HAP-1 (cell line): ENCODE measurements around the gene DAAM1.
A peak's percentile ranks its signal among the peaks of the same experiment; 100 is the strongest.

Source experiments
- DNase-seq, 2 experiments: peaks; one replicate each; pipeline ENCODE4 v3.0.0-alpha.2; 2016 to 2020; ENCODE audit warnings: low spot score in 2 of 2
- H3K27me3 ChIP-seq: fragments of 250-450 bp; sonication (Bioruptor Pico); 2 replicates; pipeline ENCODE4 v1.5.1; 2020; ENCODE audit warnings: low read depth, mild to moderate bottlenecking, moderate library complexity
- H3K36me3 ChIP-seq: fragments of 250-450 bp; sonication (Bioruptor Pico); replicated peaks from 2 replicates; pipeline ENCODE4 v1.5.1; 2020; ENCODE audit warnings: mild to moderate bottlenecking
- H3K4me1 ChIP-seq: fragments of 250-450 bp; sonication (Bioruptor Pico); 2 replicates; pipeline ENCODE4 v1.5.1; 2020; ENCODE audit warnings: mild to moderate bottlenecking
- H3K4me3 ChIP-seq: fragments of 250-450 bp; sonication (Bioruptor Pico); 2 replicates; pipeline ENCODE4 v1.5.1; 2020; ENCODE audit warnings: mild to moderate bottlenecking, moderate library complexity
- H3K9me3 ChIP-seq: fragments of 250-450 bp; sonication (Bioruptor Pico); 2 replicates; pipeline ENCODE4 v1.5.1; 2020; ENCODE audit warnings: mild to moderate bottlenecking, moderate library complexity
- in situ Hi-C: fragments of 300-500 bp; cut with MboI; formaldehyde crosslinking; loops from 3 replicates; pipeline ENCODE4 v1.14.3; 2020; ENCODE audit warnings: low sequenced_read_pairs, inconsistent platforms, mixed read lengths

DAAM1 gene

GRCh38 chr14:59346329-59346728, 157.9 kb downstream of the DAAM1 start:
- Histone ChIP-seq H3K27me3 (no peaks in the 10 kb centered on the region), H3K9me3 (no peaks in the 10 kb centered on the region), H3K4me3 (no peak overlapping the region), H3K4me1 (peaks cover 50% of the 10 kb centered on the region), H3K36me3 (no peaks in the 10 kb centered on the region)
- no peak for DNase-seq
- in situ Hi-C loops = no loop called here

- in situ Hi-C loops = no loop called here
Observed at GRCh38 chr14:59346796-59347510, 158.5 kb downstream of the DAAM1 start.

GRCh38 chr14:59347511-59347900, 159.0 kb downstream of the DAAM1 start:
- Histone ChIP-seq H3K4me3 (no peak overlapping the region), H3K9me3 (no peaks in the 10 kb centered on the region), H3K4me1 (peaks cover 39% of the 10 kb centered on the region), H3K27me3 (no peaks in the 10 kb centered on the region), H3K36me3 (no peaks in the 10 kb centered on the region)
- DNase-seq = no peak
- in situ Hi-C loops = no loop called here

More at GRCh38 chr14:59346796-59347510, 158.5 kb downstream of the DAAM1 start:
- Histone ChIP-seq H3K9me3 (no peaks in the 10 kb centered on the region), H3K4me1 (peaks cover 44% of the 10 kb centered on the region), H3K27me3 (no peaks in the 10 kb centered on the region), H3K36me3 (no peaks in the 10 kb centered on the region), H3K4me3 (no peak overlapping the region)
- peak in 1 of 2 experiments; percentile 19 for DNase-seq

- no peaks in the 10 kb centered on the region for H3K36me3 ChIP-seq
- H3K27me3 ChIP-seq = no peaks in the 10 kb centered on the region
- DNase-seq = no peak
- no peaks in the 10 kb centered on the region for H3K9me3 ChIP-seq
- H3K4me1 ChIP-seq = peaks cover 34% of the 10 kb centered on the region
- H3K4me3 ChIP-seq = no peak overlapping the region
- in situ Hi-C loops = no loop called here
Observed at GRCh38 chr14:59347915-59348314, 159.4 kb downstream of the DAAM1 start.

GRCh38 chr14:59349258-59349701, 160.8 kb downstream of the DAAM1 start:
- no peaks in the 10 kb centered on the region for H3K27me3 ChIP-seq
- peaks cover 25% of the 10 kb centered on the region for H3K4me1 ChIP-seq
- H3K36me3 ChIP-seq = no peaks in the 10 kb centered on the region
- H3K4me3 ChIP-seq = no peak overlapping the region
- H3K9me3 ChIP-seq = no peaks in the 10 kb centered on the region
- no peak for DNase-seq
- in situ Hi-C loops = no loop called here

GRCh38 chr14:59352961-59353360, 164.5 kb downstream of the DAAM1 start:
- no peaks in the 10 kb centered on the region for H3K27me3 ChIP-seq
- H3K4me3 ChIP-seq = no peak overlapping the region
- no peak for DNase-seq
- H3K36me3 ChIP-seq = no peaks in the 10 kb centered on the region
- H3K9me3 ChIP-seq = no peaks in the 10 kb centered on the region
- in situ Hi-C loops = no loop called here
- peaks cover 4% of the 10 kb centered on the region for H3K4me1 ChIP-seq

GRCh38 chr14:59354666-59355065, 166.2 kb downstream of the DAAM1 start:
- DNase-seq = no peak

GRCh38 chr14:59355091-59355490, 166.6 kb downstream of the DAAM1 start:
- Histone ChIP-seq H3K9me3 (no peaks in the 10 kb centered on the region), H3K4me1 (peaks cover 9% of the 10 kb centered on the region), H3K36me3 (no peaks in the 10 kb centered on the region), H3K27me3 (no peaks in the 10 kb centered on the region), H3K4me3 (no peak overlapping the region)
- in situ Hi-C loops = no loop called here
- DNase-seq = no peak

More at GRCh38 chr14:59354666-59355065, 166.2 kb downstream of the DAAM1 start:
- in situ Hi-C loops = no loop called here
- Histone ChIP-seq H3K4me1 (peaks cover 9% of the 10 kb centered on the region), H3K36me3 (no peaks in the 10 kb centered on the region), H3K9me3 (no peaks in the 10 kb centered on the region), H3K27me3 (no peaks in the 10 kb centered on the region), H3K4me3 (no peak overlapping the region)

- in situ Hi-C loops = no loop called here
- no peak for DNase-seq
- no peak overlapping the region for H3K4me3 ChIP-seq
- peaks cover 9% of the 10 kb centered on the region for H3K4me1 ChIP-seq
- no peaks in the 10 kb centered on the region for H3K9me3 ChIP-seq
- no peaks in the 10 kb centered on the region for H3K36me3 ChIP-seq
- no peaks in the 10 kb centered on the region for H3K27me3 ChIP-seq
Observed at GRCh38 chr14:59356312-59356711, 167.8 kb downstream of the DAAM1 start.

GRCh38 chr14:59356767-59357166, 168.3 kb downstream of the DAAM1 start:
- H3K4me3 ChIP-seq = no peak overlapping the region
- no peaks in the 10 kb centered on the region for H3K36me3 ChIP-seq
- H3K27me3 ChIP-seq = no peaks in the 10 kb centered on the region
- DNase-seq = no peak
- in situ Hi-C loops = no loop called here
- H3K4me1 ChIP-seq = peaks cover 9% of the 10 kb centered on the region
- H3K9me3 ChIP-seq = no peaks in the 10 kb centered on the region

- peaks cover 9% of the 10 kb centered on the region for H3K4me1 ChIP-seq
Observed at GRCh38 chr14:59358102-59358501, 169.6 kb downstream of the DAAM1 start.

GRCh38 chr14:59358784-59359183, 170.3 kb downstream of the DAAM1 start:
- DNase-seq = no peak
- H3K4me3 ChIP-seq = no peak overlapping the region
- in situ Hi-C loops = no loop called here
- peaks cover 9% of the 10 kb centered on the region for H3K4me1 ChIP-seq
- H3K36me3 ChIP-seq = peaks cover under 1% of the 10 kb centered on the region; the same call in 1 of the 2 replicates
- H3K9me3 ChIP-seq = no peaks in the 10 kb centered on the region
- no peaks in the 10 kb centered on the region for H3K27me3 ChIP-seq

More at GRCh38 chr14:59358102-59358501, 169.6 kb downstream of the DAAM1 start:
- in situ Hi-C loops = no loop called here
- no peaks in the 10 kb centered on the region for H3K9me3 ChIP-seq
- no peak overlapping the region for H3K4me3 ChIP-seq
- no peaks in the 10 kb centered on the region for H3K27me3 ChIP-seq
- DNase-seq = peak; percentile 45 to 57
- no peaks in the 10 kb centered on the region for H3K36me3 ChIP-seq

- Histone ChIP-seq H3K36me3 (peaks cover 3% of the 10 kb centered on the region; the same call in 1 of the 2 replicates), H3K9me3 (no peaks in the 10 kb centered on the region), H3K4me1 (peaks cover 9% of the 10 kb centered on the region), H3K27me3 (no peaks in the 10 kb centered on the region), H3K4me3 (no peak overlapping the region)
- in situ Hi-C loops = no loop called here
- DNase-seq = no peak
Observed at GRCh38 chr14:59359431-59360124, 171.1 kb downstream of the DAAM1 start.

GRCh38 chr14:59360233-59360632, 171.8 kb downstream of the DAAM1 start:
- Histone ChIP-seq H3K4me1 (peaks cover 9% of the 10 kb centered on the region), H3K9me3 (no peaks in the 10 kb centered on the region), H3K36me3 (peaks cover 3% of the 10 kb centered on the region; the same call in 1 of the 2 replicates), H3K4me3 (no peak overlapping the region), H3K27me3 (no peaks in the 10 kb centered on the region)
- DNase-seq = no peak
- in situ Hi-C loops = no loop called here
